IgD-negative memory B cell (primary cell): ENCODE measurements around the gene TANGO6. TPM values are rescaled to one million over a fixed set of nuclear protein-coding genes. Genes with fewer than 3 reads are reported as not detected.

Experiments
- H3K27ac Mint-ChIP-seq, 3 donors: one replicate each; pipeline ENCODE4 v1.8.0; 2020 to 2022; ENCODE audit warnings: mild to moderate bottlenecking in 3 of 3, mixed read lengths in 3 of 3, moderate library complexity in 1 of 3
- H3K27me3 Mint-ChIP-seq: one replicate; pipeline ENCODE4 v1.8.0; 2021; ENCODE audit warnings: mixed read lengths
- H3K36me3 Mint-ChIP-seq: one replicate; pipeline ENCODE4 v1.8.0; 2020; ENCODE audit warnings: mild to moderate bottlenecking, mixed read lengths
- H3K4me1 Mint-ChIP-seq, 3 donors: one replicate each; pipeline ENCODE4 v1.8.0; 2020 to 2022; ENCODE audit warnings: mixed read lengths in 3 of 3, mild to moderate bottlenecking in 1 of 3
- H3K4me3 Mint-ChIP-seq, 4 donors: one replicate each; pipeline ENCODE4 v1.8.0; 2020 to 2022; ENCODE audit warnings: mild to moderate bottlenecking in 4 of 4, mixed read lengths in 4 of 4, moderate library complexity in 3 of 4
- H3K9me3 Mint-ChIP-seq, 3 donors: one replicate each; pipeline ENCODE4 v1.8.0; 2020 to 2021; ENCODE audit warnings: mixed read lengths in 3 of 3, mild to moderate bottlenecking in 1 of 3
- polyA plus RNA-seq: library from polyadenylated mRNA; unstranded; fragments of 300-500 nt; fragmentation: Illumina TruSeq; gene quantifications from one replicate; pipeline ENCODE4 v1.2.3, GENCODE V29; 2021

The TANGO6 gene
- polyA plus RNA-seq, 1 donor from 2014 or later, result 17.1 TPM

GRCh38 chr16:68951991-68952877 lies 108.9 kb downstream of the TANGO6 start:
- Mint-ChIP-seq H3K27me3 (no peaks in the 10 kb centered on the region), H3K36me3 (peaks cover 9% of the 10 kb centered on the region), H3K27ac (no peak overlapping the region), H3K4me1 (peaks cover 0 to 5% (median 0%) of the 10 kb centered on the region in 3 donors), H3K9me3 (no peaks in the 10 kb centered on the region), H3K4me3 (no peak overlapping the region)

- H3K9me3 Mint-ChIP-seq, result no peaks in the 10 kb centered on the region
- H3K4me1 Mint-ChIP-seq, result peaks cover 0 to under 1% (median under 1%) of the 10 kb centered on the region in 3 donors
- H3K27me3 Mint-ChIP-seq, result no peaks in the 10 kb centered on the region
- no peak overlapping the region for H3K4me3 Mint-ChIP-seq
- H3K36me3 Mint-ChIP-seq, result peaks cover 8% of the 10 kb centered on the region
- H3K27ac Mint-ChIP-seq, result no peak overlapping the region
Observed at GRCh38 chr16:68954911-68955635, 111.7 kb downstream of the TANGO6 start.

- H3K27me3 Mint-ChIP-seq, result no peaks in the 10 kb centered on the region
- no peaks in the 10 kb centered on the region for H3K9me3 Mint-ChIP-seq
- H3K27ac Mint-ChIP-seq, result no peak overlapping the region
- peaks cover 0 to 6% (median 0%) of the 10 kb centered on the region in 3 donors for H3K4me1 Mint-ChIP-seq
- peak overlapping the region in 1 of 4 donors; percentile 13 for H3K4me3 Mint-ChIP-seq
- peaks cover 13% of the 10 kb centered on the region for H3K36me3 Mint-ChIP-seq
Observed at GRCh38 chr16:68960910-68961309, 117.6 kb downstream of the TANGO6 start.

GRCh38 chr16:68961778-68962402 lies 118.6 kb downstream of the TANGO6 start:
- Mint-ChIP-seq H3K4me1 (peaks cover 0 to 6% (median 0%) of the 10 kb centered on the region in 3 donors), H3K4me3 (no peak overlapping the region), H3K36me3 (peaks cover 13% of the 10 kb centered on the region), H3K9me3 (no peaks in the 10 kb centered on the region), H3K27me3 (no peaks in the 10 kb centered on the region), H3K27ac (no peak overlapping the region)

- Mint-ChIP-seq H3K27me3 (no peaks in the 10 kb centered on the region), H3K9me3 (no peaks in the 10 kb centered on the region), H3K36me3 (peaks cover 10% of the 10 kb centered on the region), H3K27ac (no peak overlapping the region), H3K4me1 (no peaks in the 10 kb centered on the region), H3K4me3 (no peak overlapping the region)
Observed at GRCh38 chr16:68969338-68969737, 126.0 kb downstream of the TANGO6 start.

GRCh38 chr16:68972013-68972412 lies 128.7 kb downstream of the TANGO6 start:
- Mint-ChIP-seq H3K27ac (no peak overlapping the region), H3K9me3 (no peaks in the 10 kb centered on the region), H3K36me3 (peaks cover 10% of the 10 kb centered on the region), H3K4me3 (no peak overlapping the region), H3K4me1 (no peaks in the 10 kb centered on the region), H3K27me3 (no peaks in the 10 kb centered on the region)

- Mint-ChIP-seq H3K36me3 (peaks cover 12% of the 10 kb centered on the region), H3K4me1 (no peaks in the 10 kb centered on the region), H3K4me3 (no peak overlapping the region), H3K27me3 (no peaks in the 10 kb centered on the region), H3K9me3 (no peaks in the 10 kb centered on the region), H3K27ac (no peak overlapping the region)
Observed at GRCh38 chr16:68972720-68973119, 129.4 kb downstream of the TANGO6 start.

- H3K4me1 Mint-ChIP-seq, result no peaks in the 10 kb centered on the region
- H3K9me3 Mint-ChIP-seq, result no peaks in the 10 kb centered on the region
- no peak overlapping the region for H3K4me3 Mint-ChIP-seq
- H3K27ac Mint-ChIP-seq, result no peak overlapping the region
- H3K27me3 Mint-ChIP-seq, result no peaks in the 10 kb centered on the region
- H3K36me3 Mint-ChIP-seq, result peaks cover 12% of the 10 kb centered on the region
Observed at GRCh38 chr16:68973611-68974120, 130.3 kb downstream of the TANGO6 start.

- Mint-ChIP-seq H3K9me3 (no peaks in the 10 kb centered on the region), H3K36me3 (peaks cover 9% of the 10 kb centered on the region), H3K27me3 (no peaks in the 10 kb centered on the region), H3K4me1 (no peaks in the 10 kb centered on the region), H3K27ac (no peak overlapping the region), H3K4me3 (no peak overlapping the region)
Observed at GRCh38 chr16:68978303-68978954, 135.1 kb downstream of the TANGO6 start.

GRCh38 chr16:68980695-68981315 lies 137.5 kb downstream of the TANGO6 start:
- no peak overlapping the region for H3K27ac Mint-ChIP-seq

GRCh38 chr16:68981971-68982370 lies 138.6 kb downstream of the TANGO6 start:
- Mint-ChIP-seq H3K36me3 (peaks cover 8% of the 10 kb centered on the region), H3K4me1 (no peaks in the 10 kb centered on the region), H3K27me3 (no peaks in the 10 kb centered on the region), H3K27ac (no peak overlapping the region), H3K4me3 (no peak overlapping the region), H3K9me3 (no peaks in the 10 kb centered on the region)

More at GRCh38 chr16:68980695-68981315, 137.5 kb downstream of the TANGO6 start:
- H3K9me3 Mint-ChIP-seq, result no peaks in the 10 kb centered on the region
- no peaks in the 10 kb centered on the region for H3K4me1 Mint-ChIP-seq
- no peak overlapping the region for H3K4me3 Mint-ChIP-seq
- H3K36me3 Mint-ChIP-seq, result peaks cover 7% of the 10 kb centered on the region
- no peaks in the 10 kb centered on the region for H3K27me3 Mint-ChIP-seq

GRCh38 chr16:68984467-68984866 lies 141.1 kb downstream of the TANGO6 start:
- Mint-ChIP-seq H3K27ac (no peak overlapping the region), H3K9me3 (no peaks in the 10 kb centered on the region), H3K27me3 (no peaks in the 10 kb centered on the region), H3K4me3 (no peak overlapping the region), H3K36me3 (peaks cover 14% of the 10 kb centered on the region), H3K4me1 (no peaks in the 10 kb centered on the region)

GRCh38 chr16:68985268-68985667 lies 141.9 kb downstream of the TANGO6 start:
- Mint-ChIP-seq H3K9me3 (no peaks in the 10 kb centered on the region), H3K27ac (no peak overlapping the region), H3K27me3 (no peaks in the 10 kb centered on the region), H3K36me3 (peaks cover 16% of the 10 kb centered on the region), H3K4me1 (peaks cover 0 to 1% (median 0%) of the 10 kb centered on the region in 3 donors), H3K4me3 (no peak overlapping the region)

GRCh38 chr16:68985855-68986254 lies 142.5 kb downstream of the TANGO6 start:
- H3K4me1 Mint-ChIP-seq, result peaks cover 0 to 1% (median 0%) of the 10 kb centered on the region in 3 donors
- no peak overlapping the region for H3K27ac Mint-ChIP-seq
- peaks cover 17% of the 10 kb centered on the region for H3K36me3 Mint-ChIP-seq
- no peaks in the 10 kb centered on the region for H3K9me3 Mint-ChIP-seq
- H3K27me3 Mint-ChIP-seq, result no peaks in the 10 kb centered on the region
- H3K4me3 Mint-ChIP-seq, result no peak overlapping the region
